Measurements from ENCODE around the gene GALK1. TPM values are rescaled to one million over a fixed set of nuclear protein-coding genes. Genes with fewer than 3 reads are reported as not detected.
A peak's percentile ranks its signal among the peaks of the same experiment; 100 is the strongest.

The GALK1 gene
- total RNA-seq, 1 experiment from 2014 or later: 36.7 TPM

GRCh38 chr17:75740631-75741077, 24.3 kb downstream of the GALK1 start:
- Histone ChIP-seq H2BK5ac (ENCODE audit: insufficient read length, low read length) (no peak overlapping the region), H3K79me2 (ENCODE audit: insufficient read depth, low read length) (no peaks in the 10 kb centered on the region), H2BK20ac (ENCODE audit: low read depth, low read length, poor library complexity, severe bottlenecking) (no peak overlapping the region), H3K4ac (ENCODE audit: low read depth, low read length) (no peak overlapping the region), H3K4me1 (ENCODE audit: insufficient read depth, low read length) (no peaks in the 10 kb centered on the region), H4K91ac (ENCODE audit: insufficient read length, low read depth, low read length) (no peak overlapping the region), H3K79me1 (ENCODE audit: insufficient read depth, low read depth, low read length, poor library complexity, severe bottlenecking) (no peaks in the 10 kb centered on the region), H2BK12ac (ENCODE audit: insufficient read length, low read depth, low read length) (no peak overlapping the region), H3T11ph (ENCODE audit: low read length) (no peak overlapping the region), H3K4me2 (ENCODE audit: insufficient read depth, insufficient read length, low read length) (no peak overlapping the region), H2AK5ac (ENCODE audit: insufficient read length, low read length) (no peak overlapping the region), H3K56ac (ENCODE audit: insufficient read length, low read depth, low read length) (no peak overlapping the region), H3K23me2 (ENCODE audit: insufficient read length, low read depth, low read length, poor library complexity, severe bottlenecking) (no peaks in the 10 kb centered on the region), H4K20me1 (ENCODE audit: control insufficient read depth, insufficient read depth, insufficient read length) (no peaks in the 10 kb centered on the region), H4K5ac (ENCODE audit: insufficient read length, low read depth, low read length) (no peak overlapping the region), H3K27me3 (ENCODE audit: insufficient read depth, low read length) (no peaks in the 10 kb centered on the region), H2BK15ac (ENCODE audit: low read depth, low read length) (no peak overlapping the region), H2AFZ (ENCODE audit: low read length) (no peak overlapping the region), H3K14ac (ENCODE audit: insufficient read depth, low read length) (no peak overlapping the region), H3K9ac (ENCODE audit: extremely low read depth, insufficient read length, low read length) (no peak overlapping the region), H2BK120ac (ENCODE audit: low read depth, low read length, poor library complexity, severe bottlenecking) (no peak overlapping the region), H3K18ac (ENCODE audit: insufficient read length, low read depth, low read length) (no peak overlapping the region), H4K8ac (replicated peaks; ENCODE audit: insufficient read length, low read depth, low read length) (no peak overlapping the region), H3K27ac (ENCODE audit: insufficient read length, low read depth, low read length) (no peak overlapping the region), H3K9me3 (ENCODE audit: control insufficient read depth, low read depth, low read length) (no peaks in the 10 kb centered on the region), H3K23ac (ENCODE audit: insufficient read length, low read depth, low read length) (no peak overlapping the region)
- TF ChIP-seq CTCF (conservative IDR thresholded peaks at IDR 0.05): 0 out of 3 replicates have a peak, but pooled peaks have one; percentile 11
- Mint-ChIP-seq H3K4me1 (peaks cover 7% of the 10 kb centered on the region in 2 experiments), H3K9me3 (no peaks in the 10 kb centered on the region), H3K4me3 (no peak overlapping the region), H3K36me3 (ENCODE audit: insufficient read depth in 1 of 3, low read depth in 3 of 3) (no peaks in the 10 kb centered on the region), H3K27ac (no peak overlapping the region), H3K27me3 (ENCODE audit: low read depth) (no peaks in the 10 kb centered on the region)
- DNase-seq: no peak
- WGBS (ENCODE audit: extremely low coverage, insufficient read length, low lambda C conversion rate): no CpG with 5 or more reads among the region's 17 CpGs
